Measurements from ENCODE around the gene CCL24. TPM values are rescaled to one million over a fixed set of nuclear protein-coding genes. Genes with fewer than 3 reads are reported as not detected.
"Not testable (repeated sequence)": the region's sequence is repeated elsewhere in the genome, so short reads cannot be mapped to it uniquely, and the experiment has no call there.

The CCL24 gene
- total RNA-seq, 6 experiments from 2014 or later = 1.1 to 1.2 TPM; not detected in 4

- Histone ChIP-seq H3K27me3 (no peaks in the 10 kb centered on the region), H3K36me3 (no peaks in the 10 kb centered on the region), H3K4me1 (peaks cover 0 to 5% (median 0%) of the 10 kb centered on the region in 4 donors), H3K27ac (no peak overlapping the region), H3K4me3 (no peak overlapping the region), H3K9me3 (no peaks in the 10 kb centered on the region)
- DNase-seq = no peak
- intact Hi-C loops (cut with DNase I) = no loop called here
- 42% methylated on average over 2 of the region's 5 CpGs for whole genome bisulfite sequencing (ENCODE audit: insufficient coverage, low coverage, low lambda C conversion rate, missing lambda C conversion rate)
- no peak for ATAC-seq
- TF ChIP-seq, protein P1, sequence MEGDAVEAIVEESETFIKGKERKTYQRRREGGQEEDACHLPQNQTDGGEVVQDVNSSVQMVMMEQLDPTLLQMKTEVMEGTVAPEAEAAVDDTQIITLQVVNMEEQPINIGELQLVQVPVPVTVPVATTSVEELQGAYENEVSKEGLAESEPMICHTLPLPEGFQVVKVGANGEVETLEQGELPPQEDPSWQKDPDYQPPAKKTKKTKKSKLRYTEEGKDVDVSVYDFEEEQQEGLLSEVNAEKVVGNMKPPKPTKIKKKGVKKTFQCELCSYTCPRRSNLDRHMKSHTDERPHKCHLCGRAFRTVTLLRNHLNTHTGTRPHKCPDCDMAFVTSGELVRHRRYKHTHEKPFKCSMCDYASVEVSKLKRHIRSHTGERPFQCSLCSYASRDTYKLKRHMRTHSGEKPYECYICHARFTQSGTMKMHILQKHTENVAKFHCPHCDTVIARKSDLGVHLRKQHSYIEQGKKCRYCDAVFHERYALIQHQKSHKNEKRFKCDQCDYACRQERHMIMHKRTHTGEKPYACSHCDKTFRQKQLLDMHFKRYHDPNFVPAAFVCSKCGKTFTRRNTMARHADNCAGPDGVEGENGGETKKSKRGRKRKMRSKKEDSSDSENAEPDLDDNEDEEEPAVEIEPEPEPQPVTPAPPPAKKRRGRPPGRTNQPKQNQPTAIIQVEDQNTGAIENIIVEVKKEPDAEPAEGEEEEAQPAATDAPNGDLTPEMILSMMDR (IDR thresholded peaks at IDR 0.05) = no peak
- TF ChIP-seq POLR2A (IDR thresholded peaks at IDR 0.05) = no peak
Measured at GRCh38 chr7:75854233-75854632, 40.6 kb upstream of the CCL24 start.

GRCh38 chr7:75850235-75850634, 36.6 kb upstream of the CCL24 start:
- TF ChIP-seq POLR2A (IDR thresholded peaks at IDR 0.05) = no peak
- TF ChIP-seq, protein P1 (IDR thresholded peaks at IDR 0.05) = no peak
- ATAC-seq = no peak
- Histone ChIP-seq H3K27me3 (no peaks in the 10 kb centered on the region), H3K36me3 (no peaks in the 10 kb centered on the region), H3K4me1 (peaks cover 0 to 5% (median 0%) of the 10 kb centered on the region in 4 donors), H3K4me3 (no peak overlapping the region), H3K27ac (no peak overlapping the region), H3K9me3 (no peaks in the 10 kb centered on the region)
- no peak for DNase-seq
- 45% methylated on average over 4 of the region's 4 CpGs for WGBS (ENCODE audit: insufficient coverage, low coverage, low lambda C conversion rate, missing lambda C conversion rate)
- intact Hi-C loops (cut with DNase I) = no loop called here

DNA sequence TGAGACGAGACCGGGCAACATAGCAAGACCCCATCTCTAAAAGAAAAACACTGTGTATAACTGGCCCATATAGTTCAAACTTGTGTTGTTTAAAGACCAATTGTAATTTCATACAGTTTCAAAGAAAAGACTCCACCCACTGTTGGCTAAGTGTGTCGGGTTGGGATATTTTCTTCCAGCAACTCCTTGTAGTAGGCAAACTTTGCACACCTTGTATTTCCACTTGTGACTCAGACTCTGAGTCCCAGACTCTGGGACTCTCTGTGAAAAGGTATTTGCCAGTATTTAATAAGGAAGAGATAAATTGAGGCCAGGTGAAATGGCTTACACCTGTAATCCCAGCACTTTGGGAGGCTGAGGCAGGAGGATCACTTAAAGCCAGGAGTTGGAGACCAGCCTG, 36.0 kb upstream of the CCL24 start:
- DNase-seq (no peak), ATAC-seq (no peak)
- TF ChIP-seq POLR2A (IDR thresholded peaks at IDR 0.05) = no peak
- TF ChIP-seq, protein P1 (IDR thresholded peaks at IDR 0.05) = no peak
- Histone ChIP-seq H3K4me1 (peaks cover 0 to 5% (median 0%) of the 10 kb centered on the region in 4 donors), H3K27ac (no peak overlapping the region), H3K27me3 (no peaks in the 10 kb centered on the region), H3K9me3 (no peaks in the 10 kb centered on the region), H3K4me3 (no peak overlapping the region), H3K36me3 (no peaks in the 10 kb centered on the region)
- WGBS (ENCODE audit: insufficient coverage, low coverage, low lambda C conversion rate, missing lambda C conversion rate) = 29% methylated on average over 1 of the region's 3 CpGs
- intact Hi-C loops (cut with DNase I) = no loop called here

DNA sequence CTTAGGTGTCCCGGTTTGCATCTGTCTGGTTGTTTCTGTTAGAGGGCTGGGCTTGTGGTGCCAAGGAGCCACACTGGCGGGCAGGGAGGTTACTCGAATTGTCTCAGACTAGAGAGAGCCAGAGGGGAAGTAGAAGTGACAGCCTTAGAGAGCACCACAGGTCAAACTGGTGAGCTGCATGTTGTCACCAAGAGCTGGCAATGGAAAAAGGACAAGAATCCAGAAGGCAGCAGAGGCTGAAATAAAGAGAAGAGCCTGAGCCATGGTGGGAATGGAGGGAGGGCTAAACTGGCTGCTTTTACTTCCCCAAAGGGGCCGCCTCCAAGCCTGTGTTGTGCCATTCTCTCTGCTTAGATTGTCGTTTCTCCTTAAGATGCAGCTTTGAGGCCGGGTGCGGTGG, 34.1 kb upstream of the CCL24 start:
- intact Hi-C loops (cut with DNase I) = no loop called here
- 61% methylated on average over 5 of the region's 7 CpGs for WGBS (ENCODE audit: insufficient coverage, low coverage, low lambda C conversion rate, missing lambda C conversion rate)
- H3K4me3 ChIP-seq = no peak overlapping the region
- no peaks in the 10 kb centered on the region for H3K36me3 ChIP-seq
- DNase-seq = no peak
- H3K4me1 ChIP-seq = no peaks in the 10 kb centered on the region
- TF ChIP-seq, protein P1 (IDR thresholded peaks at IDR 0.05) = no peak
- TF ChIP-seq POLR2A (IDR thresholded peaks at IDR 0.05) = no peak
- no peak overlapping the region for H3K27ac ChIP-seq
- H3K27me3 ChIP-seq = no peaks in the 10 kb centered on the region
- no peaks in the 10 kb centered on the region for H3K9me3 ChIP-seq
- ATAC-seq = peak; percentile 26 to 68 (median 50)

- DNase-seq; ATAC-seq; H3K9me3 ChIP-seq; intact Hi-C loops (cut with DNase I); H3K27ac ChIP-seq; H3K4me3 ChIP-seq; H3K36me3 ChIP-seq; H3K4me1 ChIP-seq; H3K27me3 ChIP-seq: not testable (repeated sequence)
- 81% methylated on average over 4 of the region's 6 CpGs for WGBS (ENCODE audit: insufficient coverage, low coverage, low lambda C conversion rate, missing lambda C conversion rate)
Measured at GRCh38 chr7:75845132-75845531, 31.5 kb upstream of the CCL24 start.

All from right lobe of liver (tissue), 6 donors.